K562 (cell line): Measurements from ENCODE around the gene YPEL5. TPM values are rescaled to one million over a fixed set of nuclear protein-coding genes. Genes with fewer than 3 reads are reported as not detected.

Source experiments
- ATAC-seq: fragments of 200-7000 bp; cut with Tn5 transposase; 3 replicates; pipeline ENCODE4 v1.9.1; 2020; ENCODE audit warnings: moderate library complexity
- BruUV-seq: library from RNA; stranded (reverse); fragments of 400-500 nt; replicated peaks from 2 replicates; lab custom pipeline; 2021; lab: Mats Ljungman, UMichigan
- CTCF ChIA-PET: fragments of 300-600 bp; formaldehyde crosslinking; extraction: SDS; loops from one replicate; lab custom pipeline; 2021; ENCODE audit warnings: low intra/inter-chr PET ratio; lab: Yijun Ruan, JAX
- POLR2A ChIA-PET: fragments of 300-600, 350-650 bp; sonication (Branson Sonifier 250); formaldehyde crosslinking; extraction: SDS; loops from one replicate; lab custom pipeline; 2021; ENCODE audit warnings: antibody characterized with exemption, inconsistent platforms; lab: Yijun Ruan, JAX
- DNase-seq, 4 experiments: peaks; one replicate each; pipeline versions ENCODE4 v3.0.0 to v3.0.0-alpha.2; 2011 to 2018; ENCODE audit warnings: low spot score in 3 of 4, mixed read lengths in 3 of 4; ENCODE audit errors: extremely low read depth in 1 of 4
- FAIRE-seq: peaks from 2 replicates; lab custom pipeline; 2011; peaks lifted over from hg19 to GRCh38; lab: Jason Lieb, UNC
- H2AFZ ChIP-seq: 2 replicates; pipeline ENCODE4 v1.6.0; 2011; ENCODE audit warnings: low read depth, low read length, control low read depth, inconsistent platforms
- H3K27ac ChIP-seq: fragments of 200-600 bp; 3 replicates; pipeline ENCODE4 v1.8.0; 2011; ENCODE audit warnings: low read depth, mild to moderate bottlenecking, control low read depth, inconsistent platforms, low read length, moderate library complexity, mixed read lengths; ENCODE audit errors: extremely low read depth
- H3K27me3 ChIP-seq, 2 experiments: fragments of 300-600 bp in 1 of 2; 2 replicates in 1 of 2; 3 replicates in 1 of 2; pipeline versions ENCODE4 v1.6.0 to v1.8.0; 2011; ENCODE audit warnings: inconsistent platforms in 2 of 2, low read length in 2 of 2, mild to moderate bottlenecking in 1 of 2, mixed read lengths in 1 of 2, moderate library complexity in 1 of 2; ENCODE audit not compliant: control insufficient read depth in 2 of 2, insufficient read depth in 2 of 2
- H3K36me3 ChIP-seq: fragments of 300-600 bp; 3 replicates; pipeline ENCODE4 v1.8.0; 2011; ENCODE audit warnings: mild to moderate bottlenecking, low read length, inconsistent platforms; ENCODE audit not compliant: control insufficient read depth, insufficient read depth
- H3K4me1 ChIP-seq, 2 experiments: fragments of 200-600 bp in 1 of 2; replicated peaks in 1 of 2; 2 replicates in 1 of 2; 3 replicates in 1 of 2; pipeline versions ENCODE4 v1.5.1 to v1.8.0; 2011; ENCODE audit warnings: inconsistent platforms in 2 of 2, low read length in 2 of 2, mild to moderate bottlenecking in 1 of 2, mixed read lengths in 1 of 2, moderate library complexity in 1 of 2; ENCODE audit not compliant: control insufficient read depth in 2 of 2, insufficient read depth in 2 of 2
- H3K4me2 ChIP-seq: 2 replicates; pipeline ENCODE4 v1.6.1; 2011; ENCODE audit warnings: low read length, control low read depth, inconsistent platforms, mixed read lengths; ENCODE audit not compliant: insufficient read depth
- H3K4me3 ChIP-seq: fragments of 200-600 bp; sonication (generic), shearing (Covaris generic); 2 replicates; pipeline ENCODE4 v1.5.1; 2016; ENCODE audit warnings: control low read depth, inconsistent platforms
- H3K79me2 ChIP-seq: fragments of 200-600 bp; 3 replicates; pipeline ENCODE4 v1.8.0; 2011; ENCODE audit warnings: low read length, inconsistent platforms; ENCODE audit not compliant: control insufficient read depth, insufficient read depth
- H3K9ac ChIP-seq, 2 experiments: 2 replicates each; pipeline versions ENCODE4 v1.6.0 to v1.6.1; 2011; ENCODE audit warnings: low read depth in 2 of 2, low read length in 2 of 2, control low read depth in 1 of 2, inconsistent platforms in 1 of 2, mild to moderate bottlenecking in 1 of 2, mixed read lengths in 1 of 2; ENCODE audit not compliant: insufficient read depth in 1 of 2
- H3K9me1 ChIP-seq: one replicate; pipeline ENCODE4 v1.6.0; 2011; ENCODE audit warnings: inconsistent platforms, mild to moderate bottlenecking, low read length, moderate library complexity; ENCODE audit not compliant: control insufficient read depth, insufficient read depth
- H3K9me3 ChIP-seq: replicated peaks from 2 replicates; pipeline ENCODE4 v1.5.1; 2011; ENCODE audit warnings: low read depth, low read length, inconsistent platforms; ENCODE audit not compliant: control insufficient read depth, insufficient read depth
- H4K20me1 ChIP-seq: replicated peaks from 2 replicates; pipeline ENCODE4 v1.6.1; 2011; ENCODE audit warnings: low read length, inconsistent platforms, mixed read lengths; ENCODE audit not compliant: control insufficient read depth, insufficient read depth
- REST ChIP-seq, 2 experiments: fragments of 450-650 bp; formaldehyde crosslinking in 1 of 2; IDR thresholded peaks; 2 replicates each; pipeline versions ENCODE4 v1.4.0 to v1.6.1; 2014 to 2020; ENCODE audit warnings: mild to moderate bottlenecking in 2 of 2, borderline replicate concordance in 1 of 2, low read depth in 1 of 2
- WGBS: fragments of 100-300 bp; shearing (Covaris generic); methylation state at CpG from one replicate; pipeline ENCODE4 v1.1.6; 2016; ENCODE audit warnings: low coverage, mixed read lengths; ENCODE audit not compliant: insufficient coverage; ENCODE audit errors: missing lambda C conversion rate; 5-methylcytosine and 5-hydroxymethylcytosine counted together
- in situ Hi-C: fragments of 300-500 bp; cut with MboI; formaldehyde crosslinking; loops from 4 replicates; pipeline ENCODE4 v1.15.0; 2018; ENCODE audit warnings: inconsistent platforms, mixed read lengths
- intact Hi-C: fragments of 100-400 bp; cut with micrococcal nuclease; formaldehyde crosslinking; loops from 2 replicates; pipeline ENCODE4 v1.14.2; 2022
- polyA plus RNA-seq, 8 experiments: library from polyadenylated mRNA; depleted of rRNA in 4 of 8; stranded (reverse) in 5 of 8; unstranded in 3 of 8; fragments of >200 nt; fragmentation: Nextera tagmentation in 2 of 8; fragmentation: Illumina TruSeq in 1 of 8; extraction: Ambion mirVana in 2 of 8; extraction: Trizol in 1 of 8; gene quantifications; 2 replicates each; pipeline versions ENCODE4 v1.2.1 to v1.2.3, GENCODE V29; 2011 to 2014; ENCODE audit warnings: inconsistent platforms in 1 of 8, missing spikeins in 1 of 8
- total RNA-seq, 7 experiments: library from RNA; depleted of rRNA in 6 of 7; stranded (reverse); fragments of >200 nt in 6 of 7; fragmentation: Illumina TruSeq in 2 of 7; extraction: Trizol in 2 of 7; gene quantifications; 2 replicates each; pipeline versions ENCODE4 v1.2.1 to v1.2.3, GENCODE V29; 2011 to 2021; ENCODE audit warnings: low replicate concordance in 1 of 7
- TF ChIP-seq, protein P1 (sequence below): fragments of 450-650 bp; formaldehyde crosslinking; conservative IDR thresholded peaks from 2 replicates; pipeline ENCODE4 v1.4.0; 2022; ENCODE audit warnings: mild to moderate bottlenecking, missing genetic modification characterization

Gene YPEL5
- total and polyA plus RNA-seq, 9 of the 15 experiments (the other 6 are each of a cell fraction or from before 2014, with no cell fraction given): 5.4 to 34.4 (median 12.3) TPM

DNA sequence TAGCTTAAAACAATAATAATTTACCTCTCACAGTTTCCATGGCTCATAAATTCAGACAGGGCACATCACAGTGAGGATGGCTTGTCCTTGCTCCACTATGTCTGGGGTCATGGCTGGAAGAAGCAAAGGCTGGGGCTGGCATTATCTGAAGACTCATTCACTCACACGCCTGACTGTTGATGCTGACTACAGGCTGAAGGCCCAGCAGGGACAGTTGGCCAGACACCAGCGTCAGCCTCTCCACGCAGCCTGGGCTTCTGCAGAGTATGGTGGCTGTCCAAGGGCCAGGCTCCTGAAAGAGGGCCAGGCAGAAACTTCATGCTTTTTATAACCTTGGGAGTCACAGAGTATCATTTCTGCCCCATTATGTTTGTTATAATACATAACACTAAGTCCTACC is 33.4 kb downstream of the YPEL5 start:
- in situ Hi-C loops: no loop called here
- WGBS: 48% methylated on average over 3 of the region's 3 CpGs

More for the DNA sequence above, 33.4 kb downstream of the YPEL5 start:
- H3K27ac ChIP-seq: no peak overlapping the region
- no peak for DNase-seq
- no peaks in the 10 kb centered on the region for H4K20me1 ChIP-seq
- no peak for FAIRE-seq
- TF ChIP-seq REST (IDR thresholded peaks at IDR 0.05; ENCODE audit: borderline replicate concordance): 0 out of 2 replicates have a peak, but pooled peaks have one; percentile 24
- no peak for TF ChIP-seq REST (CRISPR knock-in tag; IDR thresholded peaks at IDR 0.05; ENCODE audit: low read depth)
- TF ChIP-seq, protein P1, sequence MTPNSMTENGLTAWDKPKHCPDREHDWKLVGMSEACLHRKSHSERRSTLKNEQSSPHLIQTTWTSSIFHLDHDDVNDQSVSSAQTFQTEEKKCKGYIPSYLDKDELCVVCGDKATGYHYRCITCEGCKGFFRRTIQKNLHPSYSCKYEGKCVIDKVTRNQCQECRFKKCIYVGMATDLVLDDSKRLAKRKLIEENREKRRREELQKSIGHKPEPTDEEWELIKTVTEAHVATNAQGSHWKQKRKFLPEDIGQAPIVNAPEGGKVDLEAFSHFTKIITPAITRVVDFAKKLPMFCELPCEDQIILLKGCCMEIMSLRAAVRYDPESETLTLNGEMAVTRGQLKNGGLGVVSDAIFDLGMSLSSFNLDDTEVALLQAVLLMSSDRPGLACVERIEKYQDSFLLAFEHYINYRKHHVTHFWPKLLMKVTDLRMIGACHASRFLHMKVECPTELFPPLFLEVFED (CRISPR knock-in tag): no peak
- no TSS peak for BruUV-seq
- 0 out of 2 replicates have a peak overlapping the region, but pooled peaks have one; percentile 27 for H2AFZ ChIP-seq
- H3K4me3 ChIP-seq: no peak overlapping the region
- ATAC-seq: peak; percentile 53
- H3K4me2 ChIP-seq: no peak overlapping the region
- ChIA-PET POLR2A (interaction anchor here (1.2 kb wide), 1 partner anchor 15 kb away, joined by 3 read pairs; no protein-coding TSS in a partner anchor), CTCF (interaction anchor here (0.6 kb wide), 1 partner anchor 647 kb away, joined by 3 read pairs; no protein-coding TSS in a partner anchor)
- H3K79me2 ChIP-seq: no peaks in the 10 kb centered on the region
- H3K9ac ChIP-seq: no peak overlapping the region
- intact Hi-C loops: no loop called here
- H3K9me3 ChIP-seq: no peaks in the 10 kb centered on the region
- no peaks in the 10 kb centered on the region for H3K9me1 ChIP-seq
- peaks cover 12 to 30% of the 10 kb centered on the region in 2 experiments; a peak in 3 of 5 replicates for H3K4me1 ChIP-seq
- no peaks in the 10 kb centered on the region for H3K27me3 ChIP-seq
- H3K36me3 ChIP-seq: no peaks in the 10 kb centered on the region; the same call in 2 of the 3 replicates
